ENCODE data around the gene SKP1.
A peak's percentile ranks its signal among the peaks of the same experiment; 100 is the strongest.

SKP1 gene

DNA sequence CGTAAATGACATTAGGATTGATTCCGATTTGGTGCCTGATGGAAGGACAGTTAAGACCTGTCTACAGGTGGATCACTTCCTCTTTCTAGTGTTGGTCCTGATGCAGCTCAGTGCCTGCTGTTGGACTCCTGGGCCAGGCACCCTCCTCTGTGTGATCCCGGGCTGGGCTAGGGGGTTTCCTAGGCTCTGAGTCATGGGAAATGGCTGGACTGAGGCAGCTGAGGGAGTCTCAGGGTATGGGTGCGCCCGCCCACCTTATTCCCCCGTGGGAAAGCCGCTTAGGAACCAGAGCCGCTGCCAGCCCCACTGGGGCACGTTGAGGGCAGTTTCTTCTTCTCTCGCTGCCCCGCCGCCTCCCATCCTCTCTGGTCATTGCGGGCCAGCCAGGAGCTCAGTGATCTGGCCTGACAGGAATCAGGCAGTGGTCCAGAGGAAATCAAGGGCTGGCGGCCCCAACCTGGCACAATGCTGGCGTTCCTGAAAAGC lies 49.3 kb downstream of the SKP1 start:
- no peak for DNase-seq

DNA sequence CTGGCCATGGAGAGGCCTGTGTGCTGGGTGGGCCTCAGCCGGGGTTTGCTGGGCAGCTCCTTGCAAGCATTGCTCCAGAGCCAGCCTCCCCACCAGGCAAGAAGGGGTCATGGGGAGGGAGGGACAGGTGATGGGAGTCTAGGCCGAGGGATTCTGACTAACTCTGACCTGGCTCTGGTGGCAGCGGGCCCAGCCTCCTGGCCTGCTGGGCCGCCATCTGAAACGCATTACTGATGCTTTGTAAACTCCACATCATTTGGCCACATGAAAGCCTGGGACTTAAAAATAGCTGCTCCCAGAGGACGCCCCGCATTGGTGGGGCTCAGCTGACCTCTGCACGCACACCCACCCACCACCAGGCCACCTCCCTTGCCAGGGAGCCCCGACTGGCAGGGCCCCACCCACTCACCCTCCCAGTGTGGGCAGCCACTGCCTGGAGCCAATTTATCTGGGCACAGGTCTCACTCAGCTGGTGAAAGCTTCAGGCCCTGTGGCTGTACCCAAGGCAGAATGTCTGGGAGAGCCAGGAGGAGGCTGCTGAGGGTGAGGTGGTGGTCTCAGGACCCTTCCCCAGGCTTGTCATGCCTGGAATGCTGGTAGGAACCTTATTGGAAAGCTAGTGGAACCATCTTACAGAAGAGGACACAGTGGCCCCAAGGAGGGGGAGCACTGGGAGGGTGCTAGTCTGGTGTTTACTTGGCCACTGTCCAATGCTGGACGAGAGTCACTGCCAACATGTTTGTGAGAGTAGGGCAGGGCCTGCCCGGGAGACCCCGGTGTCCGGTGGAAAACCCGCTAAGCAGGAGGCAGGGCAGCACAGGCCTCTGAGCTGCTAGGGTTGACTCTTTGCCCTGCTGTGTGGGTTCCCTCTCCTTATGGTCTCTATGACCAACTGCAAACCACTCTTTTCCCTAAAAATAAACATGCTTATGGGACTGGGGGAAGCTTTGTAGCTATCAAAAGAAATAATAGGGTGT lies 51.4 kb downstream of the SKP1 start:
- no peak for DNase-seq

DNA sequence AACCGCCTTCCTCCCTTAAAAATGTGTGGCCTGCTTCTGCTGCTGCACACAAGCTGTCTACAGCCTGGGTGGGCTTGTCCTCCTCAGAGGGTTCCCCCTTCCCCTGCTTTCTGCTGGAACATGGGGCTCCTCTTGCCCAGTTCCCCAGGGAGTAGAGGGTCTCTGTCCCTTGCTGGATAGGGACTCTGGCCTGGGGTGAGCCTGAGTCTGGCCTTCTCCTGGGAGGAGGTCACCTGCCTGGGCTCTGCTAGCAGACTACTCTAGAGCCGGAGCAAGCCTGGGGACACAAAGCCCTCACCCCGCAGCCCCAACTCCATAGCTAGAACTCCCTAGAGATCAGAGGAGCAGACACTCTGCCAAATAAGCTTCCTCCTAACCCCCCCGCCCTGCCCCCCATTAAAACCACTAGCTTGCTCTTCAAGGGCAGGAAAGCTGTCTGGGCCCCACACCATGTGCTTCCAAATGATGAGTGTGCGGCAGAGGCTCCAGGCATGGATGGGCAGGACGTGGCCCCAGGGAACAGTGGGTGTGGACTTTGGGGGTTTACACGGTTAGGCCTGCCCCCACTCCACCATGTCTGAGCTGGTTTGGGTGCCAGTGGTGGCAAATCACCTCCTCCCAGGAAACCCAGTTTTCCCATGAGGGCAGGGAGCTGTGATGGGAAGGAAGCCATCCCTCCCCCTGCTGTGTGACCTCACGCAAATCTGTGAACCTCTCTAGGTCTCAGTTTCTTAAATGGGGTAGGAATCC lies 52.3 kb downstream of the SKP1 start:
- DNase-seq = no peak

DNA sequence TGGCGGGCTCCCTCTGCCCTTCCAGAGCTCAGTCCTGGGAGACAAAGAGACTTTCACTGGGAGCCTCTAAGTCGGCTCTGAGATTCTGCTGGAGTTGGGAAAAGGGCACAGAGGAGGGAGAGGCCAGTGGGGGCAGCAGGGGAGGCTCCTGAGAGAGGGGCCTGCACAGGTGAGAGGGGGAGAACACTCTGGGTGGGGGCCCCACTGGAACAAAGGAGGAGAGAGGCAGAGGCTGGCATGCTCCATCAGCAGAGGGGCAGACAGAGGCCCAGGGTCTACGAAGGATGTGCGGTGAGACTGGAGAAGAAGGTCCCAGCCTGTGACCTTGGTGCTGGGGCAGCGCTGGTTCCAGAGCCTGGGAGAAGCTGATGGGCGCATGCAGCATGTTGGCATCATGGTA lies 53.4 kb downstream of the SKP1 start:
- DNase-seq = no peak

DNA sequence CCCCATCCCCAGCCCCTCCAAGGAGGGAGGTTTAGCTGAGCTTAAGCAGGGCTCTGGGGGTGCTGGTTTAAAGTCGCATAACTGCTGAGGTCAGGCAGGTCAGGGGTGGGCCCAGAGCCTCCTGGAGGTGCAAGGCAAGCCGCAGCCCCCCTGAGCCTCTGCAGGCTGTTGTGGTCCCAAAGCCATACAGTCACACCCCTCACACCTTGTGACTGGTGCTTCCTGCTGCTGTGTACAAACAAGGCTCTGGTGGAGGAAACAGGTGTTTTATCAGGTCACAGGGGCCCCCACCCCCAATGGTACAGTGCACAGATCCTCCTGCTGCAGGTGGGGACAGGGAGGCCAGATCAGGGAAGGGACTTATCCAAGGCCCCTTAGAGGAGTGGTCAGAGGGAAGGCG lies 54.2 kb downstream of the SKP1 start:
- no peak for DNase-seq

DNA sequence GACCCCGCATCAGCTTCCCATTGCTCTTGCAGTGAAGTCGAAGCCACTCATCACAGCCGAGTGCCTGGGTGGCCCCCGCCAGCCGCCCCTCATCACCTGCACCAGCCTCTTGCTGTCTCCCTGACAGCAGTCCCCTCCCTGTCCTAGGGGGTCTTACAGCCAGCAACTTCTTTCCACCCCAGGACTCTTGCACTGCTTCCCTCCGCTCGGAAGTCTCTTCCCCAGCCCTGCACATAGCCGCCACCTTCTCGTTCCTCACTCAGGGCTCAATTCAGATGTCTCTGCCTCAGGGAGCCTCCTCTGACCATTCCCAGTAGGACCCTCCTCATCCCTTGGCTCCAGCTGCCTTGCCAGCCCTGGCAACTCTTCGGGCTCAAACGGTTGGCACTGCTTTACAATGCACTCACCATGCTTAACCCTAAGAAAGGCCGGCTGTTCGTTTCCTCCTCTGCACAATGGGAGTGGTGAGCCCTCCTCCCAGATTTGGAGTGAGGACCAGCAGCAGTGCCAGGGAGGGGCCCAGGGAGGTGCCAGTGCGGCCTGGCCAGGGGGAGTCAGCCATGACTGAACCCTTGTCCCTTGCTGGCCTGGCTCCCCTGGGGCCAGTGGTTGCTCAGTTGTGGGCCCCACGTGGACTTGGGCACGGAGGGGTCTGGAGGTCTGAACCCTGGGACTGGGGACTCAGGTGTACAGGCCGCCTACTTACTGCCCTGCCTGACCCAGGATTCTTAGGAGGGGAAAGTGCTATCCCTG lies 56.2 kb downstream of the SKP1 start:
- no peak for DNase-seq

DNA sequence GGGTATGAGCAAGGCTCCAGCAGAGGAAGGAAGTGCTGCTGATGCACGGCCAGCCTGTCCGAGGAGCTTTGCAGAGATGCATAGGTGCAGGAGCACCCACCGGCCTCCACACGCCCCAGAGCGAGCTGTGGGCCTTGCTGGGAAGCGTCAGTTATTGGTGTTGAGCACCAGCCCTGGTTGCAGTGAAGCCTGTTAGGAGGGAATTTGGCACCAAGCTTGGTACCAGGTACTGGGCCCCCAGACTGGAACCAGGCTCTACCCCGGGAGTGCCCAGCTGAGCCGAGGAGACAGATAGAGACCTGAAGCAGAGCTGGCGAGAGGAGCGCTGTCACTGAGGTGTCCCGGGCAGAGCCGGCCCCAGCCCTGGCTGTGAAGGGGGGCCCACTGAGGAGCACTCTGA lies 57.0 kb downstream of the SKP1 start:
- no peak for DNase-seq

DNA sequence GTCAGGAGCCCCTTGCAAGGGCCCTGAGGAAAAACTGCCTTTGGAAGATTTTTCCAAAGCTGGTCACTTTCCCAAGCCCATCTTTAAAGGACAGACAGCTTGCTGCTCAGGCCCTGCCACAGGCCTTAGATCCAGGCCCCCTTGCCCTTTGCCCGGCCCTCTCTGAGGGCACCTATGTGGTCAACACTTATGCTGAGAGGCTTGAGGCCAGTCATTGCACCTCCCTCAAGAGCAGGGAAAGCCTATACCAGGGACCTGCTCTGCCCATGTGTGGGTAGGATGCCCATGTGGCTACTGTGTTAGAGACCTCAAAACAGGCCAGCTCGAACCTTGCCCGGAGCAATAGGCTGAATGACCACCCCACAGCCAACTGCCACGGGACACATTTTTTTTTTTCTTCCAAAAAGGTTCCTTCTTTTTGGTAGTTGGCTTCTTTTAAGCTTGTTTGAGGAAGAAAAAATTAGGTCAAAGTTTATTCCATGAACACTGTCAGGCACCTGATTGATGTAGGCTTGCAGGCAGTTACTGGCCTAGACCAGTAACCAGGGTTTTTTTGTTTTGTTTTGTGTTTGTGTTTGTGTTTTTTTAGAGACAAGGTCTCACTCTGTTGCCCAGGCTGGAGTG lies 58.4 kb downstream of the SKP1 start:
- DNase-seq = no peak

DNA sequence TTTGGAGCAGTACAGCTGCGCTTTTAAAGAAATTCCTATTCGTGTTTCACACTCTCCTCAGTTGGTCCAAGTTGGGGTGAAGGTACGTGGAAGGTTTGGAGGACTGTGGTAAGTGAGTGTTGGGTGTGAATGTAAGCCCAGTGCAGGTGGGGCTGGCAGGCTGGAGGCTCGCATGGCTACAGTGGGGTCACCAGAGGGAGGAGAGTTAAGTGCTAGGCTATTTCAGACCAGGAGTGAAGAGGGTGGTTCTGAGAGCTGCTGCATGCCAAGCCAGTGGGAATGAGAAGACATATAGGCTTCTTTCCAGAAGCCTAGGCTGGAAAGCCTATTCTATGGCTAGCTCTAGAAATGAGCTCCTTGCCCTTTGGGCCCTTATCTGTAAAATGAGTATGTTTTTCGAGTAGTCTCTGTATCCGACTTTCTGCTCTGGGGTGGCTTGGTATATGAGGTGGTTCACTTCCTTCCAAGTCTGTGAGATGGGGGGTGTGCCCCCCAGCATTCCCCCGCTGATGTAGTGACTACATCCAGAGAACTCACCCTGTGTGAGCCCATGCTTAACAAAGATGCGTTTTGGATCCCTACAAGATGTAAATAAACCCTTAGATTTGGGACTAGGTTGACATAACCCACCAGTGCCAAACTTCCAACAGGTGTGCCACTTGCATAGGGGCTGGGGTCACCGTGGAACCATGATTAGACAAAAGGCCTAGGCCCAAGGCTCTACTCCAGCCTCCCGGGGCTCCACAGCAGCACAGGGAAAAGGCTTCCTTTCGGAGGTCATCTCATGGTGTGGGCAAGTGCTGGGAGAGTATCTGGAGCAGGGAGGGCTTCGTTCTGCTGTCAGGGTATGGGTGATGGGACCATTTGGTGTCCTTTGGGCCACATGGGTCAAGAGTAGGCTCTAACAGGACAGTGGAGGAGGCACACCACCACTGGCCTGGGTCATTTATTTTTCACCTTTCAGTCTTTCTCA lies 59.7 kb downstream of the SKP1 start:
- no peak for DNase-seq

DNA sequence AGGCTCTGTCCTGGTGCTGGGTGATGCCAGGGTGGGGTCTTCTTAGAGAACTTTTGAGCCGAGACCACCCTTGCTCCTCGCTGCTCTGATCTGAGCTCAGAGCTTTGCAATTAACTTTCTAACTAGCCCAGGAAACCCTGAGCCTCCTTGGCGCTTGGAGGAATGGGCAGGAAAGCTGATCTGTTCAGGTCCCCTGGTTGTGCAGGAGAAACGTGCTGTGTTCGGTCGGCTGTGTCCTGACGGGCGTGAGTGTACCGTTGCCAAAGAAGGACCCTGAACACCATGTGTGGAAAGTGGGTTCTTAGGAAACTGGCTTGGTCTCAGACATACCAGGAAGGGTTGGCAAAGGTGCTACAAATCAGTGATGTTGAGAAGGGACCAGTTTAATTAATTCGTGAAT lies 60.5 kb downstream of the SKP1 start:
- no peak for DNase-seq

DNA sequence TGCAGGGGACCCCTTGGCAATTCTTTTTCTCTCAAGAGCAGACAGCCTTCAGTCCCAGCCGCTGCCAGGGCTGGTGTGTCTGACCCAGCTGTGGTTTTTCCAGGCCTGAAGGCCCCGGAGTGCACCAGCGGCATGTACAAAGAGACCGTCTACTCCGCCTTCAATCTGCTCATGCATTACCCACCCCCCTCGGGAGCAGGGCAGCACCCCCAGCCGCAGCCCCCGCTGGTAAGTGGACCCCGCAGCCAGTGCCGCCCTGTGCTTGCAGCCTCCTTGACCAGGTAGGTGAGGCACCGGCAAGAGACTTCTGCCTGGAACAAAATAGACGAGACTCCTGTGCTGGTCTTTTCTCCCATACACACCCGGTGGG lies 61.0 kb downstream of the SKP1 start:
- no peak for DNase-seq

DNA sequence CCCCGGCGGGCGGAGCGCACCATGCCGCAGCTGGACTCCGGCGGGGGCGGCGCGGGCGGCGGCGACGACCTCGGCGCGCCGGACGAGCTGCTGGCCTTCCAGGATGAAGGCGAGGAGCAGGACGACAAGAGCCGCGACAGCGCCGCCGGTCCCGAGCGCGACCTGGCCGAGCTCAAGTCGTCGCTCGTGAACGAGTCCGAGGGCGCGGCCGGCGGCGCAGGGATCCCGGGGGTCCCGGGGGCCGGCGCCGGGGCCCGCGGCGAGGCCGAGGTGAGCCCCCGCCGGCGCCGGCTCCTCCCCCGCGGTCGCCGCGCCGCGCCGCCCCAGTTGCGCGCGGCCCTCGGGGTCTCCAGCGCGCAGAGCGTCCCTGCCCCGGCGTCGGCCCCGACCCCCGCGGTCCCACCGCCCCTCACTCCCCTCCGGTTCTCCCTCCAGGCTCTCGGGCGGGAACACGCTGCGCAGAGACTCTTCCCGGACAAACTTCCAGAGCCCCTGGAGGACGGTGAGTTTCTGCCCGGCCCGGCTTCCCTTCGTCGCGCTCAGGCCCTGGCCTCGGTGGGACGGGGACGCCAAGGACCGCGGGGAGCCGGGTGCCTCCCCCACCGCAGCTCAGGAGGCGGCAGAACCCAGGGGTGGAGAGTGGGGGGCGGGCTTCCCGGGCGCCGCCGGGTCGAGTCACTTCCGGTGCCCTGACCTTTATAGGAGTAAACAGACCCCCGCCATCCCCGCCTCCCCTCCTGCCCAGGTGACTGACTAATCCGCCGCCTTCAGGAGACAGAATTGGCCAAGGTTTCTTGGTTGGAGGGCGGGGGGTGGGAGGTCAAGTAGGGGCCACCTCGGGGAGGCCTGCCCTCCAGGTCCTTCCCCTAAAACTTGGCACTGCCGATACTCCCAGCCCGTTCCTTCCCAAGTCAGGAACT lies 61.6 kb downstream of the SKP1 start:
- no peak for DNase-seq

DNA sequence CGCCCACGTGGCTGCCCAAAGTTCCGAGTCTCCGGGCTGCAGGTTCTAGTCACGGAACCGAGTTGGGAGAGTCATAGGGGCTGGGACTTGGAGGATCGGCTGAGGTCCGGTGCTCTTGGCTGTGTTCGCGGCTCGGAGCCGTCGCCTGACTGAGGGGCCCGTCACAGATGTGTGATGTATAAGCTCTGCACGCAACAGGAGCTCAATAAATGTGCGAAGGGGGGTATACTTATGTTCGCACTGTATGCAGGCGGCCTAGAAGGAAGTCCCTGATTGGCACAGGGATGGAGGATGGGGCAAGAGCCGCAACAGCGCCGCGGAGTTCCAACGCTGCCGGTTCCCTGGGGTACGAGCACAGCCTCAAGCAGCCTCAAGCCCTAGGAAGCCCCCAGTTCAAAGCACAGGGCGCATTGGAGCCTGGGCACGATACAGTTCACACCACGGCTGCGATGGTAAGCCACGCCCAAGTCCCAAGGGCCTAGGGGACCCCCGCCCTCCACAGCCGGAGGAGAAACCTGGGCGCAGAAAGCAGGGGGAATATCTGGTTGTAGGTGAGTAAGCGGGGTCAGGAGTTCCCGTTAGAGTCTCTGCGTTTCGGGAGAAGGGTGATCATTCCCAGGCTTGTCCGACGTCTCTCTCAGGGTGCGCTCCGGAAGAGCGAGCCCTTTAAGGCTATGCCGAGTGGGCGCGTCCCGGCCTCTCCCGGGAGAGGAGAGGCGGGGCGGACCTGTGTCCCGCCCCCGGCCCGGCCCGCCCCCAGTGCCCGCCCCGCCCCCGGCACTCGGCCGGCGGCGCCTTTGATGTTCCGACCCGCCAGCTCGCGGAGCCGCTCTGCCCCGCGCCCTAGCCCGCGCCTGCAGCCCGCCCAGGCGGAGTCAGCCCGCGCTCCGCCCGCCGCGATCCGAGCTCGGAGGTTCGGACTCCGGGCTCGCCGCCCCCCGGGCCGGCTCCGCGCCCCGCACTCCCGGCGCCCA lies 62.6 kb downstream of the SKP1 start, which contains the start of gene TCF7:
Gene TCF7, plus strand, starts transcription at position 780 of the 974 bp plus-strand sequence. CDS start 226 bp downstream, outside the sequence.
- DNase-seq = peak; percentile 86

DNA sequence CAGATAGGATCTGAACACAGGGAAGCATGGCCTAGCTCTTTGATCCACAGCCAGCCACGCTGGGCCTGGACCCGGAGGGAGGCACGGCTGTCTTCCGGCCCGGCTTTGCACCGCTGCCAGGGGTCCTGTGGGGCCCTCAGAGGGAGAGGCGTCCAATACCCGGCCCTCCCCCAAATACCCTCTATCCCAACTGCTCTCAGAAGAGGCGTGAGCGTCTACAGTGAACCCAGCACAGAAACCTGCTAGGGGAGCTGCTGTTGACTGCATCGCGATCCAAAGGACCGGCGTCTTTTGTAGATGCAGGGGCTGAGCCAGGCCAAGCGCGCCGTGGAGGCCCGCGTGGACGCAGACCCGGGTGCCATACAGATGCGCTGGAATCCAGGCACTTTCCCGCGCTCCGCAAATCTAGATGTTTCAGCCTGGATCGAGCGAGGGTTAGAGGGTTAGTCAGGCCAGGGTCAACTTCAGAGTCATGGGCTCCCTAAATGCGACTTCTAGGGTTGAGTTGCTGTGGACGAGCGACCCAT lies 63.3 kb downstream of the SKP1 start:
- no peak for DNase-seq

DNA sequence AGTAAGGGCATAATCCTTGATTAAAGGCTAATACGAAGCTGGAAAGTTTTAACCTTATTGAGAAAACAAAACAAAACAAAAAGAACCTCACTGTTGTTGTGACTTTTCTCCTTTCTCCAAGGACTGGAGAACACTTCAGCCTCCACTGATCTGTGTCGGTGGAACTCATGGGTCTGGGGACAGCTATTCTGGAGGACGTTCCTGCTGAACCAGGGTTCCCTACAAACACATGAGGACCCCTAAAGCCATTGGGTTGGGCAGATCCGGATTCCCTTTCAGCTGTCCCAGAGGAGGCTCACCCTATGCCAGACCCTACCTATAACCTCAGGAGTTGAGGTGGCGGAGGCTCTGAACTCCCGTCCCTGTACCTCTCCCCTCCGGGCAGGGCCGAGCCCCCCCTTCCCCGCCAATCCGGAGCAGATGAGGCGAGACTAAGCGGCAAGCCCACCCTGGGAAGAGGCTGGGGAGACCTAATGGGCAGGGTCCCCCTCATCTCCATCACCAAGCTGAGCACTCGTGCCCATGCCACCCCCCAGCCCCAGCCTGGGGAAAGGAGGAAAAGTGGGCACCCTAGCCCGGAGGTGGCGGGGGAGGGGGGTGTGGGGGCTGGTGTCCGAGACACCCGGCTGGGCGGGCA lies 63.9 kb downstream of the SKP1 start:
- DNase-seq = no peak

DNA sequence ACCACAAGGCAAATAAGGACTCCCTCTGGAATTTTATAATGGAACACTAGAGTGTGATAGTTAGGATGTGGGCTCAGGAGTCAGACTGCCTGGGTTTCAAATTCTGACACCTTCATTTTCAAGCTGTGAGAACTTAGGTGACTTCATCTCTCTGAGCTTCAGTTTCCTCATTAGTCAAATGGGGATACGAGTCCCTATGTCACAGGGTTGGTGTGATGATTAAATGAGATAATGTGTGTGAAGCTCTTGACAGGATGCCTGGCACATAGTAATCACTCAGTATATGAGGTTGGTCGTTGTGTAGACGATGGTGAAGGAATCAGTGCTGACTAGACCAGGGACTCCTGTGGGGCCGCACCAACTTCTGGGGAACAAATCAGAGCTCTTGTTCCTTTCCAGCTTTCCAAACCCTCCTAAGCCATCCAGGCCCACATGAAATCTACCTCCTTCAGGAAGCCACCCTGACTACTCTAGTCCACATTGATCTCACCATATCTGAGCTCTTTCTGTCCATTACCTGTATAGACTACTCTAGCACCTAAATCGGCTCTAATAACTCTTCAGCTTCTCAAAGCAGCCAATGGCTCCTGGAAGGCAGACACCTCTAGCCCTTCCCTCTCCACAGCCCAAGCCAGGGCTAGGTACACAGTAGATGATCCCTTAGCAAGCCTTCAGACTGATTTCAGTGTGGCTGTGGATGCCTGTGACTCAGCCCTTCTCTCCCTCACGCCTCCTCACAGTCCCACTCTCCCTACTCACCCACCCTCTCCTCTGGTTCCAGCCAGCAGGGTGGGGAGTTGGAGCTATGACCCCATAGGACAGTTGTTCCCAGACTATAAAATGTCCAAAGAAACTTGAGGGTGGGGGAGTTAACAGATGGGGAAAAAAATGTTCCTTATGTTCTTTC lies 64.8 kb downstream of the SKP1 start:
- no peak for DNase-seq

DNA sequence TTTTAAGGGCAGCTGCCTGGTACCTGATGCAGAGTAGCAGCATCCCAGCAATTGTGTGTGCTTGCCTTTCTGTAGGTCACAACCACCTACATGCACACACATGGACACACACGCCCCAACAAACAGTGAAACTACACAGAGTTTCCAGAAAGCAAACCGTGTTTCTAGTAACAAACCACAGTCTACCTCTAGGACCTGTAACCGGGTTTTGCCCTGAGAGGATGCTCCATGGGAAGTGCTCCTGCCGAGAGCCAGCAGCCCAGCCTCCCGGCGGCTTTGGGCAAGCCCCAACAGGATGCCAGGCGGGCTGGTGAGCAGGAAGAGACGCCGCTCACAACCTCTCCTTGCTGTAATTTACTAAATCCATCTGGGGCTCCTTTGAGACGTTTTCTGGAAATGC lies 66.4 kb downstream of the SKP1 start:
- DNase-seq = no peak

All from hematopoietic multipotent progenitor cell treated with erythropoietin and hydrocortisone succinate and interleukin-3 and kit ligand, for 4 days (in vitro differentiated cells).